Ascending aorta (tissue), 2 donors: Measurements from ENCODE around the gene ADAP1. TPM values are rescaled to one million over a fixed set of nuclear protein-coding genes. Genes with fewer than 3 reads are reported as not detected.

Experiments used
- DNase-seq, 2 donors: peaks; one replicate each; pipeline ENCODE4 v3.0.0-alpha.2; 2019; ENCODE audit warnings: low spot score in 2 of 2
- H3K27ac ChIP-seq, 2 donors: fragments of 200-600 bp; sonication (generic); one replicate each; pipeline ENCODE4 v1.5.1; 2016 to 2017; ENCODE audit warnings: mild to moderate bottlenecking in 1 of 2
- H3K27me3 ChIP-seq: fragments of 200-600 bp; sonication (generic); one replicate; pipeline ENCODE4 v1.5.1; 2017
- H3K36me3 ChIP-seq, 2 donors: fragments of 200-600 bp; sonication (generic); one replicate each; pipeline ENCODE4 v1.5.1; 2016
- H3K4me1 ChIP-seq, 2 donors: fragments of 200-600 bp; sonication (generic); one replicate each; pipeline ENCODE4 v1.5.1; 2016 to 2017; ENCODE audit warnings: mild to moderate bottlenecking in 1 of 2
- H3K4me3 ChIP-seq, 2 donors: fragments of 200-600 bp; sonication (generic); one replicate each; pipeline ENCODE4 v1.5.1; 2016 to 2017; ENCODE audit warnings: mild to moderate bottlenecking in 1 of 2
- H3K9me3 ChIP-seq, 2 donors: fragments of 200-600 bp; sonication (generic); one replicate each; pipeline ENCODE4 v1.5.1; 2016
- CTCF ChIP-seq, 3 experiments: fragments of 200-600 bp in 2 of 3; fragments of 450-650 bp in 1 of 3; sonication (generic) in 2 of 3; IDR thresholded peaks; one replicate each; pipeline ENCODE4 v1.5.1; 2016 to 2019; ENCODE audit warnings: antibody characterized with exemption in 3 of 3, mild to moderate bottlenecking in 1 of 3, moderate library complexity in 1 of 3
- intact Hi-C: fragments of 100-400 bp; cut with DNase I; formaldehyde crosslinking; loops from one replicate; pipeline ENCODE4 v1.15.1; 2023
- total RNA-seq: library from RNA; depleted of rRNA; stranded (reverse); fragments of >200 nt; gene quantifications from one replicate; pipeline ENCODE4 v1.1.0, GENCODE V29; 2016

Gene ADAP1
- total RNA-seq, 1 donor from 2014 or later: 44.5 TPM

GRCh38 chr7:861222-861621, 93.3 kb downstream of the ADAP1 start:
- TF ChIP-seq CTCF (IDR thresholded peaks at IDR 0.05): no peak
- Histone ChIP-seq H3K36me3 (peaks cover 87 to 90% of the 10 kb centered on the region in 2 donors), H3K9me3 (no peaks in the 10 kb centered on the region), H3K4me1 (peaks cover 0 to 4% of the 10 kb centered on the region in 2 donors), H3K27me3 (no peaks in the 10 kb centered on the region), H3K4me3 (no peak overlapping the region), H3K27ac (no peak overlapping the region)
- intact Hi-C loops: no loop called here
- DNase-seq: no peak

GRCh38 chr7:860149-860548, 94.3 kb downstream of the ADAP1 start:
- H3K36me3 ChIP-seq: peaks cover 87 to 90% of the 10 kb centered on the region in 2 donors
- no peak for DNase-seq
- no peak overlapping the region for H3K27ac ChIP-seq
- H3K4me1 ChIP-seq: no peaks in the 10 kb centered on the region
- TF ChIP-seq CTCF (IDR thresholded peaks at IDR 0.05): no peak
- no peaks in the 10 kb centered on the region for H3K9me3 ChIP-seq
- intact Hi-C loops: no loop called here
- no peaks in the 10 kb centered on the region for H3K27me3 ChIP-seq
- no peak overlapping the region for H3K4me3 ChIP-seq

- H3K27ac ChIP-seq: no peak overlapping the region
- TF ChIP-seq CTCF (IDR thresholded peaks at IDR 0.05): no peak
These were observed 95.0 kb downstream of the ADAP1 start for GRCh38 chr7:859359-860030.

GRCh38 chr7:857661-858060, 96.8 kb downstream of the ADAP1 start:
- Histone ChIP-seq H3K36me3 (peaks cover 97 to 99% of the 10 kb centered on the region in 2 donors), H3K27me3 (no peaks in the 10 kb centered on the region), H3K9me3 (no peaks in the 10 kb centered on the region), H3K4me3 (no peak overlapping the region), H3K27ac (no peak overlapping the region), H3K4me1 (no peaks in the 10 kb centered on the region)
- TF ChIP-seq CTCF (IDR thresholded peaks at IDR 0.05): no peak
- no peak for DNase-seq
- intact Hi-C loops: no loop called here

More at GRCh38 chr7:859359-860030, 95.0 kb downstream of the ADAP1 start:
- intact Hi-C loops: no loop called here
- Histone ChIP-seq H3K4me1 (no peaks in the 10 kb centered on the region), H3K27me3 (no peaks in the 10 kb centered on the region), H3K9me3 (no peaks in the 10 kb centered on the region), H3K36me3 (peaks cover 89 to 95% of the 10 kb centered on the region in 2 donors), H3K4me3 (no peak overlapping the region)
- no peak for DNase-seq

- intact Hi-C loops: no loop called here
- Histone ChIP-seq H3K4me3 (no peak overlapping the region), H3K9me3 (no peaks in the 10 kb centered on the region), H3K27me3 (no peaks in the 10 kb centered on the region), H3K36me3 (peaks cover 96 to 97% of the 10 kb centered on the region in 2 donors), H3K27ac (no peak overlapping the region), H3K4me1 (no peaks in the 10 kb centered on the region)
- no peak for DNase-seq
- no peak for TF ChIP-seq CTCF (IDR thresholded peaks at IDR 0.05)
These were observed 97.9 kb downstream of the ADAP1 start for GRCh38 chr7:856444-857095.
